IgD-negative memory B cell (primary cell): ENCODE data around the gene SMARCA4. TPM values are rescaled to one million over a fixed set of nuclear protein-coding genes. Genes with fewer than 3 reads are reported as not detected.

Source experiments
- H3K27ac Mint-ChIP-seq, 3 donors: one replicate each; pipeline ENCODE4 v1.8.0; 2020 to 2022; ENCODE audit warnings: mild to moderate bottlenecking in 3 of 3, mixed read lengths in 3 of 3, moderate library complexity in 1 of 3
- H3K27me3 Mint-ChIP-seq: one replicate; pipeline ENCODE4 v1.8.0; 2021; ENCODE audit warnings: mixed read lengths
- H3K36me3 Mint-ChIP-seq: one replicate; pipeline ENCODE4 v1.8.0; 2020; ENCODE audit warnings: mild to moderate bottlenecking, mixed read lengths
- H3K4me1 Mint-ChIP-seq, 3 donors: one replicate each; pipeline ENCODE4 v1.8.0; 2020 to 2022; ENCODE audit warnings: mixed read lengths in 3 of 3, mild to moderate bottlenecking in 1 of 3
- H3K4me3 Mint-ChIP-seq, 4 donors: one replicate each; pipeline ENCODE4 v1.8.0; 2020 to 2022; ENCODE audit warnings: mild to moderate bottlenecking in 4 of 4, mixed read lengths in 4 of 4, moderate library complexity in 3 of 4
- H3K9me3 Mint-ChIP-seq, 3 donors: one replicate each; pipeline ENCODE4 v1.8.0; 2020 to 2021; ENCODE audit warnings: mixed read lengths in 3 of 3, mild to moderate bottlenecking in 1 of 3
- polyA plus RNA-seq: library from polyadenylated mRNA; unstranded; fragments of 300-500 nt; fragmentation: Illumina TruSeq; gene quantifications from one replicate; pipeline ENCODE4 v1.2.3, GENCODE V29; 2021

SMARCA4 gene
- polyA plus RNA-seq, 1 donor from 2014 or later: 18.5 TPM

GRCh38 chr19:11041194-11041593 is 80.4 kb downstream of the SMARCA4 start:
- Mint-ChIP-seq H3K9me3 (no peaks in the 10 kb centered on the region), H3K4me3 (no peak overlapping the region), H3K27ac (no peak overlapping the region), H3K36me3 (peaks cover 20% of the 10 kb centered on the region), H3K4me1 (peaks cover 5 to 11% (median 6%) of the 10 kb centered on the region in 3 donors), H3K27me3 (peaks cover 1% of the 10 kb centered on the region)

- H3K9me3 Mint-ChIP-seq: no peaks in the 10 kb centered on the region
- peaks cover 5% of the 10 kb centered on the region for H3K27me3 Mint-ChIP-seq
- peaks cover 20% of the 10 kb centered on the region for H3K36me3 Mint-ChIP-seq
- no peak overlapping the region for H3K4me3 Mint-ChIP-seq
- no peak overlapping the region for H3K27ac Mint-ChIP-seq
- peaks cover 13 to 20% (median 13%) of the 10 kb centered on the region in 3 donors for H3K4me1 Mint-ChIP-seq
These were observed 81.3 kb downstream of the SMARCA4 start for GRCh38 chr19:11041966-11042627.

GRCh38 chr19:11044431-11044830 is 83.6 kb downstream of the SMARCA4 start:
- peaks cover 14% of the 10 kb centered on the region for H3K36me3 Mint-ChIP-seq

GRCh38 chr19:11045536-11045935 is 84.7 kb downstream of the SMARCA4 start:
- peak overlapping the region in 2 of 4 donors; percentile 58 to 82 for H3K4me3 Mint-ChIP-seq
- H3K27me3 Mint-ChIP-seq: peaks cover 9% of the 10 kb centered on the region
- peaks cover 35 to 41% (median 37%) of the 10 kb centered on the region in 3 donors for H3K4me1 Mint-ChIP-seq
- H3K27ac Mint-ChIP-seq: peak overlapping the region in 1 of 3 donors; percentile 35
- H3K9me3 Mint-ChIP-seq: no peaks in the 10 kb centered on the region
- peaks cover 14% of the 10 kb centered on the region for H3K36me3 Mint-ChIP-seq

More at GRCh38 chr19:11044431-11044830, 83.6 kb downstream of the SMARCA4 start:
- Mint-ChIP-seq H3K4me3 (no peak overlapping the region), H3K9me3 (no peaks in the 10 kb centered on the region), H3K27ac (peak overlapping the region in 1 of 3 donors; percentile 7), H3K27me3 (peaks cover 9% of the 10 kb centered on the region), H3K4me1 (peaks cover 27 to 33% (median 30%) of the 10 kb centered on the region in 3 donors)

GRCh38 chr19:11046605-11047354 is 86.0 kb downstream of the SMARCA4 start:
- Mint-ChIP-seq H3K36me3 (peaks cover 14% of the 10 kb centered on the region), H3K27ac (peak overlapping the region in 1 of 3 donors; percentile 87), H3K27me3 (peaks cover 13% of the 10 kb centered on the region), H3K4me1 (peaks cover 41 to 45% (median 45%) of the 10 kb centered on the region in 3 donors), H3K9me3 (no peaks in the 10 kb centered on the region), H3K4me3 (peak overlapping the region; percentile 54 to 82 (median 60))

GRCh38 chr19:11047866-11048265 is 87.0 kb downstream of the SMARCA4 start:
- H3K9me3 Mint-ChIP-seq: no peaks in the 10 kb centered on the region
- H3K4me3 Mint-ChIP-seq: peak overlapping the region in 1 of 4 donors; percentile 92
- peaks cover 8% of the 10 kb centered on the region for H3K36me3 Mint-ChIP-seq
- peaks cover 17% of the 10 kb centered on the region for H3K27me3 Mint-ChIP-seq
- peak overlapping the region in 2 of 3 donors; percentile 65 to 76 for H3K27ac Mint-ChIP-seq
- peaks cover 47 to 55% (median 51%) of the 10 kb centered on the region in 3 donors for H3K4me1 Mint-ChIP-seq

GRCh38 chr19:11050323-11051114 is 89.7 kb downstream of the SMARCA4 start:
- peak overlapping the region in 2 of 4 donors; percentile 41 to 84 for H3K4me3 Mint-ChIP-seq
- H3K9me3 Mint-ChIP-seq: no peaks in the 10 kb centered on the region
- H3K27me3 Mint-ChIP-seq: peaks cover 19% of the 10 kb centered on the region
- peaks cover 45 to 57% (median 47%) of the 10 kb centered on the region in 3 donors for H3K4me1 Mint-ChIP-seq
- no peaks in the 10 kb centered on the region for H3K36me3 Mint-ChIP-seq
- no peak overlapping the region for H3K27ac Mint-ChIP-seq

- Mint-ChIP-seq H3K4me3 (no peak overlapping the region), H3K9me3 (no peaks in the 10 kb centered on the region), H3K36me3 (no peaks in the 10 kb centered on the region), H3K4me1 (peaks cover 26 to 35% (median 28%) of the 10 kb centered on the region in 3 donors), H3K27ac (no peak overlapping the region), H3K27me3 (peaks cover 10% of the 10 kb centered on the region)
These were observed 93.0 kb downstream of the SMARCA4 start for GRCh38 chr19:11053817-11054195.

- H3K9me3 Mint-ChIP-seq: no peaks in the 10 kb centered on the region
- H3K4me3 Mint-ChIP-seq: no peak overlapping the region
- H3K27me3 Mint-ChIP-seq: peaks cover 10% of the 10 kb centered on the region
- H3K27ac Mint-ChIP-seq: no peak overlapping the region
- peaks cover 23 to 31% (median 24%) of the 10 kb centered on the region in 3 donors for H3K4me1 Mint-ChIP-seq
- H3K36me3 Mint-ChIP-seq: no peaks in the 10 kb centered on the region
These were observed 93.4 kb downstream of the SMARCA4 start for GRCh38 chr19:11054200-11054599.

- H3K27ac Mint-ChIP-seq: peak overlapping the region in 1 of 3 donors; percentile 84
- H3K4me1 Mint-ChIP-seq: peaks cover 18 to 27% (median 20%) of the 10 kb centered on the region in 3 donors
- no peaks in the 10 kb centered on the region for H3K9me3 Mint-ChIP-seq
These were observed 93.8 kb downstream of the SMARCA4 start for GRCh38 chr19:11054628-11055027.

GRCh38 chr19:11058246-11059030 is 97.6 kb downstream of the SMARCA4 start:
- Mint-ChIP-seq H3K9me3 (no peaks in the 10 kb centered on the region), H3K27ac (no peak overlapping the region), H3K36me3 (peaks cover 10% of the 10 kb centered on the region), H3K4me1 (peaks cover 0 to 4% (median 2%) of the 10 kb centered on the region in 3 donors), H3K27me3 (peaks cover 2% of the 10 kb centered on the region), H3K4me3 (no peak overlapping the region)

More at GRCh38 chr19:11054628-11055027, 93.8 kb downstream of the SMARCA4 start:
- peaks cover under 1% of the 10 kb centered on the region for H3K36me3 Mint-ChIP-seq
- H3K4me3 Mint-ChIP-seq: no peak overlapping the region
- H3K27me3 Mint-ChIP-seq: peaks cover 10% of the 10 kb centered on the region

GRCh38 chr19:11059511-11060358 is 98.9 kb downstream of the SMARCA4 start:
- H3K36me3 Mint-ChIP-seq: peaks cover 10% of the 10 kb centered on the region
- no peak overlapping the region for H3K27ac Mint-ChIP-seq
- peaks cover 0 to 2% (median under 1%) of the 10 kb centered on the region in 3 donors for H3K4me1 Mint-ChIP-seq
- H3K9me3 Mint-ChIP-seq: no peaks in the 10 kb centered on the region
- peaks cover under 1% of the 10 kb centered on the region for H3K27me3 Mint-ChIP-seq
- no peak overlapping the region for H3K4me3 Mint-ChIP-seq

- H3K27ac Mint-ChIP-seq: no peak overlapping the region
- no peak overlapping the region for H3K4me3 Mint-ChIP-seq
- peaks cover 10% of the 10 kb centered on the region for H3K36me3 Mint-ChIP-seq
- no peaks in the 10 kb centered on the region for H3K4me1 Mint-ChIP-seq
- H3K27me3 Mint-ChIP-seq: no peaks in the 10 kb centered on the region
- no peaks in the 10 kb centered on the region for H3K9me3 Mint-ChIP-seq
These were observed 101.1 kb downstream of the SMARCA4 start for GRCh38 chr19:11061952-11062351.
